Prostate gland (tissue), 2 donors: ENCODE data around the gene IFI16.

Source experiments
- POLR2A ChIP-seq: fragments of 450-650 bp; IDR thresholded peaks from one replicate; pipeline ENCODE4 v1.6.1; 2016; ENCODE audit warnings: antibody characterized with exemption, mild to moderate bottlenecking
- TF ChIP-seq, protein P1 (sequence below), 4 experiments: fragments of 200-600 bp in 2 of 4; fragments of 450-650 bp in 2 of 4; sonication (generic) in 2 of 4; IDR thresholded peaks; 1 replicate in 3 of 4; 2 replicates in 1 of 4; pipeline ENCODE4 v1.5.1; 2016 to 2019; ENCODE audit warnings: antibody characterized with exemption in 4 of 4, mild to moderate bottlenecking in 2 of 4, moderate library complexity in 2 of 4

DNA sequence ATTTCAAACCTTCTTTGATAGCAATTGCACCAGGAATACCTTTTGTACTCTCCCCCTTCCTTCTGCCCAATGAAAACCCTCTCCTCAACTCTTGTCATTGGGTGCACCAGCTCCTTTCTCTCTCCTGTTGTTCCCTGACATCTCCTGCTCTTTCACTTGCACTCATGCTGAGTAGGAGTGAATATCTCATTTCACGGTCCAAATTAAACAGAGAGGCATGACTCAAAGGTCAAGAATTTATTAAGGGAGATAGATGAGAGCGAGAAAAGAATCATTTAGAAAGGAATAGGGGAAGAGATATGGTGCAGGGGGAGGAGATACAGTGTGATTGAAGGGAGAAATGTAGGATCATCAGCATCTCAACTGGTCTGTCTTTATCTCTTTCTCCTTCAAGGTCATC, 44.7 kb downstream of the IFI16 start:
- no peak for TF ChIP-seq POLR2A
- TF ChIP-seq, protein P1, sequence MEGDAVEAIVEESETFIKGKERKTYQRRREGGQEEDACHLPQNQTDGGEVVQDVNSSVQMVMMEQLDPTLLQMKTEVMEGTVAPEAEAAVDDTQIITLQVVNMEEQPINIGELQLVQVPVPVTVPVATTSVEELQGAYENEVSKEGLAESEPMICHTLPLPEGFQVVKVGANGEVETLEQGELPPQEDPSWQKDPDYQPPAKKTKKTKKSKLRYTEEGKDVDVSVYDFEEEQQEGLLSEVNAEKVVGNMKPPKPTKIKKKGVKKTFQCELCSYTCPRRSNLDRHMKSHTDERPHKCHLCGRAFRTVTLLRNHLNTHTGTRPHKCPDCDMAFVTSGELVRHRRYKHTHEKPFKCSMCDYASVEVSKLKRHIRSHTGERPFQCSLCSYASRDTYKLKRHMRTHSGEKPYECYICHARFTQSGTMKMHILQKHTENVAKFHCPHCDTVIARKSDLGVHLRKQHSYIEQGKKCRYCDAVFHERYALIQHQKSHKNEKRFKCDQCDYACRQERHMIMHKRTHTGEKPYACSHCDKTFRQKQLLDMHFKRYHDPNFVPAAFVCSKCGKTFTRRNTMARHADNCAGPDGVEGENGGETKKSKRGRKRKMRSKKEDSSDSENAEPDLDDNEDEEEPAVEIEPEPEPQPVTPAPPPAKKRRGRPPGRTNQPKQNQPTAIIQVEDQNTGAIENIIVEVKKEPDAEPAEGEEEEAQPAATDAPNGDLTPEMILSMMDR (IDR thresholded peaks at IDR 0.05), result no peak
